Common myeloid progenitor, CD34-positive (primary cell): ENCODE measurements around the gene SSH2.

ENCODE experiments used
- CTCF ChIA-PET: fragments of 350-600 bp; sonication (Branson Sonifier 250); formaldehyde crosslinking; loops from one replicate; lab custom pipeline; 2021; ENCODE audit warnings: antibody characterized with exemption; lab: Charles Lee
- POLR2A ChIA-PET: fragments of 350-600 bp; sonication (Branson Sonifier 250); formaldehyde crosslinking; loops from one replicate; lab custom pipeline; 2021; ENCODE audit warnings: antibody characterized with exemption; lab: Charles Lee
- DNase-seq, 3 donors: peaks; one replicate each; pipeline versions ENCODE4 v3.0.0 to v3.0.0-alpha.2; 2013
- H3K27ac ChIP-seq, 2 experiments: 1 replicate in 1 of 2; 2 replicates in 1 of 2; pipeline ENCODE4 v1.7.0; 2013; ENCODE audit warnings: inconsistent platforms in 2 of 2, low read length in 2 of 2, mild to moderate bottlenecking in 2 of 2, low read depth in 1 of 2, moderate library complexity in 1 of 2; ENCODE audit not compliant: severe bottlenecking in 2 of 2, insufficient read depth in 1 of 2, poor library complexity in 1 of 2
- H3K27me3 ChIP-seq, 5 experiments: replicated peaks in 2 of 5; 1 replicate in 3 of 5; 2 replicates in 2 of 5; pipeline versions ENCODE4 v1.6.1 to v1.7.0; 2013; ENCODE audit warnings: low read length in 4 of 5, mild to moderate bottlenecking in 2 of 5, moderate library complexity in 2 of 5, inconsistent platforms in 1 of 5; ENCODE audit not compliant: insufficient read depth in 5 of 5, control insufficient read depth in 4 of 5
- H3K36me3 ChIP-seq, 4 experiments: 1 replicate in 2 of 4; 2 replicates in 2 of 4; pipeline versions ENCODE4 v1.6.1 to v1.7.0; 2013; ENCODE audit warnings: low read length in 3 of 4, control low read depth in 1 of 4, mild to moderate bottlenecking in 1 of 4; ENCODE audit not compliant: control insufficient read depth in 4 of 4, insufficient read depth in 4 of 4
- H3K4me1 ChIP-seq, 4 experiments: 1 replicate in 3 of 4; 2 replicates in 1 of 4; pipeline versions ENCODE4 v1.6.1 to v1.7.1; 2013; ENCODE audit warnings: low read length in 3 of 4, mild to moderate bottlenecking in 3 of 4, control low read depth in 1 of 4, inconsistent platforms in 1 of 4, moderate library complexity in 1 of 4; ENCODE audit not compliant: control insufficient read depth in 4 of 4, insufficient read depth in 4 of 4; ENCODE audit errors: control extremely low read depth in 1 of 4
- H3K4me3 ChIP-seq, 7 experiments: 1 replicate in 4 of 7; 2 replicates in 3 of 7; pipeline versions ENCODE4 v1.5.1 to v1.7.0; 2013; ENCODE audit warnings: mild to moderate bottlenecking in 7 of 7, low read length in 6 of 7, moderate library complexity in 6 of 7, inconsistent platforms in 2 of 7, low read depth in 2 of 7, control low read depth in 1 of 7; ENCODE audit not compliant: insufficient read depth in 4 of 7, control insufficient read depth in 1 of 7; ENCODE audit errors: extremely low read depth in 1 of 7
- H3K9me3 ChIP-seq, 5 experiments: 1 replicate in 4 of 5; 2 replicates in 1 of 5; pipeline versions ENCODE4 v1.6.1 to v1.7.1; 2013; ENCODE audit warnings: low read length in 4 of 5, mild to moderate bottlenecking in 2 of 5, inconsistent platforms in 1 of 5, low read depth in 1 of 5, moderate library complexity in 1 of 5; ENCODE audit not compliant: control insufficient read depth in 4 of 5, insufficient read depth in 2 of 5; ENCODE audit errors: control extremely low read depth in 1 of 5
- WGBS: methylation state at CpG from one replicate; pipeline ENCODE4 v1.1.5; 2013; ENCODE audit not compliant: insufficient coverage; 5-methylcytosine and 5-hydroxymethylcytosine counted together

The SSH2 gene

GRCh38 chr17:29740017-29740416, 190.0 kb downstream of the SSH2 start:
- Histone ChIP-seq H3K27me3 (no peaks in the 10 kb centered on the region), H3K4me1 (no peaks in the 10 kb centered on the region), H3K4me3 (no peak overlapping the region), H3K9me3 (no peaks in the 10 kb centered on the region), H3K36me3 (peaks cover 0 to 2% (median 0%) of the 10 kb centered on the region in 4 experiments), H3K27ac (peak overlapping the region in 1 of 2 experiments; percentile 5)
- ChIA-PET POLR2A (no interaction called here), CTCF (interaction anchor here (1.1 kb wide), 1 partner anchor 12 kb away, joined by 3 read pairs; no protein-coding TSS in a partner anchor)
- no peak for DNase-seq
- WGBS: 100% methylated on average over 4 of the region's 4 CpGs

- POLR2A ChIA-PET: no interaction called here
- no peak overlapping the region for H3K27ac ChIP-seq
- H3K4me1 ChIP-seq: peaks cover 4 to 13% (median 6%) of the 10 kb centered on the region in 4 experiments
- H3K4me3 ChIP-seq: no peak overlapping the region
- H3K36me3 ChIP-seq: peaks cover 0 to 2% (median 0%) of the 10 kb centered on the region in 4 experiments
- no peaks in the 10 kb centered on the region for H3K27me3 ChIP-seq
- no peaks in the 10 kb centered on the region for H3K9me3 ChIP-seq
- CTCF ChIA-PET: interaction anchor here (1.0 to 1.1 kb wide), 2 partner anchors 10 to 12 kb away, joined by 3 to 4 read pairs; no protein-coding TSS in a partner anchor
- no peak for DNase-seq
These were observed 195.4 kb downstream of the SSH2 start for GRCh38 chr17:29734640-29735039.

- CTCF ChIA-PET: interaction anchor here (0.8 to 1.0 kb wide), 5 partner anchors 23 to 152 kb away, joined by 3 read pairs; no protein-coding TSS in a partner anchor
- peaks cover 0 to 2% (median 0%) of the 10 kb centered on the region in 5 experiments for H3K9me3 ChIP-seq
- no peak overlapping the region for H3K4me3 ChIP-seq
- no peaks in the 10 kb centered on the region for H3K27me3 ChIP-seq
- peaks cover 4 to 13% (median 6%) of the 10 kb centered on the region in 4 experiments for H3K4me1 ChIP-seq
- no CpG with 5 or more reads among the region's 2 CpGs for WGBS
- POLR2A ChIA-PET: no interaction called here
- peak in 2 of 3 donors; percentile 39 to 49 for DNase-seq
- H3K36me3 ChIP-seq: peaks cover 0 to 2% (median 0%) of the 10 kb centered on the region in 4 experiments
- no peak overlapping the region for H3K27ac ChIP-seq
These were observed 196.9 kb downstream of the SSH2 start for GRCh38 chr17:29733166-29733565.

- no peaks in the 10 kb centered on the region for H3K27me3 ChIP-seq
- peaks cover 5 to 17% (median 8%) of the 10 kb centered on the region in 4 experiments for H3K4me1 ChIP-seq
- H3K36me3 ChIP-seq: peaks cover 0 to 2% (median 0%) of the 10 kb centered on the region in 4 experiments
- H3K4me3 ChIP-seq: no peak overlapping the region
- CTCF ChIA-PET: interaction anchor here (0.9 to 1.0 kb wide), 4 partner anchors 22 to 34 kb away, joined by 3 read pairs; no protein-coding TSS in a partner anchor
- H3K9me3 ChIP-seq: peaks cover 0 to 2% (median 0%) of the 10 kb centered on the region in 5 experiments
- DNase-seq: no peak
- H3K27ac ChIP-seq: no peak overlapping the region
- WGBS: 100% methylated on average over 3 of the region's 5 CpGs
- POLR2A ChIA-PET: no interaction called here
These were observed 197.4 kb downstream of the SSH2 start for GRCh38 chr17:29732613-29733012.

GRCh38 chr17:29732209-29732608, 197.8 kb downstream of the SSH2 start:
- H3K9me3 ChIP-seq: peaks cover 0 to 2% (median 0%) of the 10 kb centered on the region in 5 experiments
- no peak overlapping the region for H3K4me3 ChIP-seq
- WGBS: 86% methylated on average over 1 of the region's 1 CpG
- H3K36me3 ChIP-seq: peaks cover 0 to 2% (median 0%) of the 10 kb centered on the region in 4 experiments
- no peak overlapping the region for H3K27ac ChIP-seq
- H3K4me1 ChIP-seq: peaks cover 9 to 21% (median 12%) of the 10 kb centered on the region in 4 experiments
- no peak for DNase-seq
- H3K27me3 ChIP-seq: no peaks in the 10 kb centered on the region
- CTCF ChIA-PET: no interaction called here
- POLR2A ChIA-PET: no interaction called here

- H3K36me3 ChIP-seq: peaks cover 0 to 2% (median 0%) of the 10 kb centered on the region in 4 experiments
- H3K4me1 ChIP-seq: peaks cover 11 to 27% (median 18%) of the 10 kb centered on the region in 4 experiments
- peaks cover 0 to 2% (median 0%) of the 10 kb centered on the region in 5 experiments for H3K9me3 ChIP-seq
- POLR2A ChIA-PET: no interaction called here
- H3K27me3 ChIP-seq: no peaks in the 10 kb centered on the region
- CTCF ChIA-PET: no interaction called here
- DNase-seq: no peak
- H3K27ac ChIP-seq: no peak overlapping the region
- H3K4me3 ChIP-seq: no peak overlapping the region
- 100% methylated on average over 4 of the region's 4 CpGs for WGBS
These were observed 198.5 kb downstream of the SSH2 start for GRCh38 chr17:29731589-29731929.

GRCh38 chr17:29728490-29728889, 201.5 kb downstream of the SSH2 start:
- DNase-seq: no peak
- Histone ChIP-seq H3K4me3 (no peak overlapping the region), H3K36me3 (peaks cover 0 to 4% (median 0%) of the 10 kb centered on the region in 4 experiments), H3K27ac (no peak overlapping the region), H3K9me3 (peaks cover 0 to 2% (median 0%) of the 10 kb centered on the region in 5 experiments), H3K4me1 (peaks cover 29 to 51% (median 36%) of the 10 kb centered on the region in 4 experiments), H3K27me3 (no peaks in the 10 kb centered on the region)
- ChIA-PET CTCF (interaction anchor here (0.7 to 1.2 kb wide), 2 partner anchors 10 to 48 kb away, joined by 3 read pairs; no protein-coding TSS in a partner anchor), POLR2A (no interaction called here)
- WGBS: 100% methylated on average over 2 of the region's 3 CpGs
